Measurements from ENCODE around the gene PRG3.
"Not testable (repeated sequence)": the region's sequence is repeated elsewhere in the genome, so short reads cannot be mapped to it uniquely, and the experiment has no call there.

Gene PRG3

DNA sequence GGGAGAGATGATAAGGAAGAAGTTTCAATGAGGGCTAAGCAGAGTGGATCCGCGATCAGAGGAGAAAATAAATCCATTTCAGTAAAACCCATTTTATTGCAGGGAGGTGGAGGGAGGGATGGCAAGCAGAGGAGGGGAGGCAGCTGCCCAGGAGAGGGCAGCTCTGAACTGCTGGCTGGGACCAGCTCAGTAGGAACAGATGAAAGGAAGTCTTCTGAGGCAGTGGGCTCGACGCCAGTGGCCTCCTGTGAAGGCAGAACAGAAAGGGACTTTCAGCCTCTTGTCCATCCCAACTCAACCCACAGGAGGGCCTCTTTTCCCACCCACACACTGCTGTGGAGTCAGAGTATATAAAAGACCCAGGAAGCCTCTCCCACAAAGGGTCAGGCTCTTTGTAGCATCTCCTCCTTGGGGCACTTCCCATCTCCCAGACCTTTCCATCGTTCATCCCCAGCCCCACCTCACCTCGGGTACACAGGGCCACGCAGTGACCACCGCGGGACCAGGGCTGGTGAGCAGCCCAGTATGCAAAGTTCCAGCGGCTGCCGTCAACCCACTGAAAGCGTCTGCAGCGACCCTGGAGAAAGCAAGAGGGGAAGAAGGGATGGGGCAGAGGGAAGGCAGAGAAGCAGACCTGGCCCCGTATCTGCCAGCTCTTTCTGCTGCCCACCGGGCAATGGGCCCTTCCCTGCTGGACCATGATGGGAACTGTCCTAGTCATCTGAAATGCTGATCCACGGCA lies 6.5 kb upstream of the PRG3 start:
- no peak for DNase-seq

DNA sequence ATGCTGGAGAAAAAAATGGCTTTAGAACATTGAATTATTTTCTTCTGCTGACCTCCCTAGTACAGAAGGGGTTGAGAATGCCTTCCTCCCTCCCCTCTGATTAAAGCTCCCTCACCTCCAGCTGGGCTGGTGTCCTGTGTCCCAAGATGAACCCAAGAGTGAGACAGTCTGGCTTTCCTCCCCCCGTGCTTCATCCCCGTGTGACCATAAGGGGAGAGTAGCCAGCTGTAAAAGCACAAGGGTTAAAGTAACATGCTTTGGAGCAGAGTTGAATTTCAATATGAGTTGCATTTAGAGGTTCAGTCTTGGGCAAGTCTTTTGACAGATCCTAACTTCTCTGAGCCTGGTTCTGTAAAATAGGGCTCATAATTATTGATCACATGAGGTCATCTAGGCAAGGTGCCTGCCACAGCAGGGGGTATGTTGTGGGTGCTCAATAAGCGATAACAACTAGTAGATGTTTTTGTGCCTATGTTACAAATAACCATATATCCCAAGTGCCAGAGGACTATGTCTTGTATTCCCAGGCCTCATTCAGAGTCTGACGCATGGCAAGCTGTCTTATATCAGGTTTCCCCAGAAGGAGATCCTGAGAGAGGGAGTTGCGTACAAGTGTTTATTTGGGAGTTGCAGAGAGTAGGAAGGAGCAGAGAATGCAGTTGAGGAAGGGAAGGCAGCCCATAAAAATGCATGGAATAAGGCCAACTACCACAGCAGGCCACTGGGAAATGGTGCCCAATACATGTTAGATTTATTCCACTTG lies 5.4 kb upstream of the PRG3 start:
- no peak for DNase-seq

DNA sequence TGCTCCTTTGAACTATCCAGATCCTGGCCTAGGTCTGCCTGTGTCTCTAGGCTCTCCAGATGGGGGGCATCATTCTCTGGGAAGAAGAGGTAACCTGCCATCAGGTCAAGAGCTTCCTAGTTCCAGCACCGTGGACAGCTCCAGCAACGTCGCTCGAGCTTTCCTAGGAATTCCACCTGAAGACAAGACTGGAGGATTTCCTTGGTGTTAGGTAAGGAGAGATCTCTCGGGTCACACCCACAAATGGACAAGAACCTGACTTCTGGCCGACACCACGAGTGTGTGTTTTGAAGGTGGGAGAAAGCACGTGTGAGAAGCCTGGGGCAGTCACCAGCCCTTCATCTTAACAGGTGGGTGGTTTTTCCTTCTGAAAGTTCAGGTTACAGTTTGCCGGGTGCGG lies 1.2 kb downstream of the PRG3 start:
- no peak for DNase-seq

DNA sequence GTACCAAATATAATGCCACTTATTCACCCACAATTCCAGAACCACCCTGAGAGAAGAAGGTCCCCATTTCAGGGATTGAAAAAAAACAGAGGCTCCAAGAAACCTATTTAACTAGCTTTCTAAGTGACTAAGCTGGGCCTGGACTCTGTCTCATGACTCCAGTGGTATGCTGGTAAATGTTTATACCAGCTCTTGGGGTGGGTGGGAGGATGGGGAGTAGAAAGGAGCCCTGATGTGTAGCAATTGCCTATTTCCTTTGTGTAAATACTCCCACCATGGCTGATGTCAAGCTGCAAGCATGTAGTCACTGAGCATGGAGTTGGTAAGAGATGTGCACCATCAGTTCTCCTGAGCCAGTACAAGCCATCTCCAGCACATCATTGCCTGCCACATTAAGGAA lies 2.8 kb downstream of the PRG3 start:
- DNase-seq = no peak

DNA sequence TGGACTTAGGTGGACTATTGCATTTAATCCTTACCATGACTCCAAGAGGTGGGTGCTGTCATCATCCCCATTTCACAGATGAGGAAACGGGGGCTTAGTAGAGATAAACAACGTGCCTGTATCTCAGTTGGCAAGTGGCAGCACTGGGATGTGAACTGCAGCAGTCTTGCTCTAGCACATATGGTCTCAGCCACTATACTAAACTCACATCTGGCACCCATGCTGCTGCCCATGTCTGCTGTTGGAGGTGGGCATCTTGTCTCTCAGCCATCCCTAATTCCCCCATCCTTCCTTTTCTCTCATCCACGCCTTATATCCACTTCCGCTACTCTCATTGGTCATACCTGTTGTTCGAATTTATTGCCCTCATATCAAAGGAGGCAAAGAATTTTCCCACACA lies 3.8 kb downstream of the PRG3 start:
- no peak for DNase-seq

DNA sequence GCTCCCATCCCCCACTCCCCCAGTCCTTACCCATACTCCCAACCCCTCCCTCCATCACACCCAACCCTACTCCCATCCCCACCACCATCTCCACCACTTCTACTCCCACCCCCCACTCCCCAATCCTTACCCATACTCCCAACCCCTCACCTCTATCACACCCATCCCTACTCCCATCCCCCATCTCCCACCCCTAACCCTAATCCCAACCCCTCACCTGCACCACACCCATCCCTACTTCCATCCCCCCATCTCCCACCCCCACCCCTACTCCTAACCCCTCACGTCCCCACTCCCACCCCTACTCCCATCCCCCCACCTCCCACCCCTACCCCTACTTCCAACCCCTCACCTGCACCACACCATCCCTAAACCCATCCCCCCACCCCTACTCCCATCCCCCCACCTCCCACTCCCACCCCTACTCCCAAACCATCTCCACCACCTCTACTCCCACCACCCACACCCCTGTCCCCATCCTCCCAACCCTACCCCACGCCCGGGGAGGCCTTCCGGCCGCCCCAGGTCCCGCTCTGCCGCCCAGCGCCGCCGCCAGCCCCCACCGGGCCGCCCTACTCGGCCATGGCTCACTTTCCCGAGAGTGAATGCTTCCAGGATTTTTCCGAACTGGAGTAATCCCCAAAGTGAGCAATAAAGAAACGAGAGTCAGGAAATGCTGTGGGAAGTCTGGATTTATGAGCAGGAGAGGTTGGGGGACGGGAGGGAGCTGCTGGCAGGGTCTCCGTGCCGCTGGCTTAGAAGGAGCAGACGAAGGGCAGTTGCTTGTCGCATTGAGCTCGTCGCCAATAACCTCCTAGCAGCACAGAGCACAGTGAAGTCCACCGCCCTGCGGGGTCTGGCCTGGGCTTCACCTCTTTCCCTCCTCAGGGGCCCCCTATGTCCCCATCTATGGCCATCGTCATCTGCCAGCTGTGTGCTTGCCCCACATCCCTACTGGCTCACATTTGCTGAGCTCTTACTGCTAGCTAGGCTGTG lies 4.6 kb downstream of the PRG3 start:
- DNase-seq = no peak

DNA sequence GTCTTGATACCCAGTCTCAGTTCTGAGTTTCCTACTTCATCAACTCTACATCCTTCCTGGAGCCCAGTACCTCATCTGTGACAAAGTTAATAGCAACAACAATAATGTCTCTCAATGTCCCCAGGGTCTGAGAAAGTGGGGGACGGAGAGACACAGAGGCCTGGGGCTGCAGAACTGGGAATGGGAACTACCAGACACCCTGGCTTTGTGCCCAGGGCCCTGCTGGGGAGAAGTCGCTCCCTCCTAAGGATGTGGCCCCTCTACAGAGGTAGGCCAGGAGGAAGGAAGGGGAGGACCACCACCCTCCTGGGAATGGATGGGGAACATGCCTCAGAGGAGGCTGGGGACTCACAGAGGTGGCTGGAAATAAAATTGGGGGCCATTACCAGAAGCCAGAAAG lies 5.5 kb downstream of the PRG3 start:
- no peak for DNase-seq

DNA sequence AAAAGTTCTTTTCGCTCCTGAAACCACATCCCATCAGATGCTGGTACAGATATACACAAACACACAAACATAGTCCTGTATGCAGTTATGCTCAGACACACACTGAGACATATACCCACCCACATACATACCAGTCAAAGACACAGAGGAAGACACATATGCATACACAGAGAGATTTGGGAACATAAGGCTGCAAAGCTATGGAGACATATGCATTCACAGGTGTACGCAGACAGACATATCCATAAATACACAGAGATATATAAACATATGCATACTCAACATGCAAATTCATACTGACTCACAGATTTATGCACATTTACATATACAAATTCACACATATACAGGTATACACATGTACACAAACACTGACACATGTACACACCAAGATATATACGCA lies 6.0 kb downstream of the PRG3 start:
- DNase-seq = no peak

DNA sequence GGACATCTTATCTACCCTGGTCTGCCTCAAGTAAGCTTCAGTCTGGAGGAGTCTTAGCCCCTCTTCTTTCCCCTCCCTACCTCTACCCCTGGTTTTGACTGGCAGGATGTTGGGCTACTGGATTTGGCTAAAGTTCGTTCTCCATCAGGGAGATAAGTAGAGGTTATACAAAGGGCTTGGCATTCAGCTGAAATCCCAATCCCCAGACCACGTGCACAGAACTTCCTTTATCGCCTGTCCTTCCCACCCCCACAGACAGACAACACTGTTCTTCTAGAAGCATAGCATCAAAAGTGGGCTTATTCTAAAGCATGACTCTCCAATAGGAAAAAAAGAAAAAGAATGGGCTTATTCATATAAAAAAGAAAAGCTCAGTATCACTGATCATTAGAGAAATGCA lies 7.8 kb downstream of the PRG3 start:
- DNase-seq = no peak

DNA sequence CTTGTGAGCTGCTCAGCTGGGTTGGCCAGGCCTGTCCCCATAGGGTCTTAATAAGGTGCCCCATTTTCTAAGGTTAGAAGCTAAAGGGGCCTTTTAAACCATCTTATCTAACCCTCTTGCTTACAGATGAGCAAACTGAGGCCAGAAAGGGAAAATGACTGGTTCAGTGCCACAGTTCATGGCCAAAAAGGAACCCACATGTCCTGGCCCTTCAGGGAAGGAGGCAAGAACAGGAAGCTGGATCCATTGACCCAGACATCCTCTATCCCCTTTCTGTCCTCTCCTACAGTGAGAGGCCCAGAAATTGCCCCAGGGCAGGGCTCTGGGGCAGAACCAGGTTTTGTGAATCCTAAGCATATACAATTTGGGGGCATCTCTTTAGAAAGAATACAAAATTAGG lies 10.0 kb downstream of the PRG3 start:
- DNase-seq = no peak

DNA sequence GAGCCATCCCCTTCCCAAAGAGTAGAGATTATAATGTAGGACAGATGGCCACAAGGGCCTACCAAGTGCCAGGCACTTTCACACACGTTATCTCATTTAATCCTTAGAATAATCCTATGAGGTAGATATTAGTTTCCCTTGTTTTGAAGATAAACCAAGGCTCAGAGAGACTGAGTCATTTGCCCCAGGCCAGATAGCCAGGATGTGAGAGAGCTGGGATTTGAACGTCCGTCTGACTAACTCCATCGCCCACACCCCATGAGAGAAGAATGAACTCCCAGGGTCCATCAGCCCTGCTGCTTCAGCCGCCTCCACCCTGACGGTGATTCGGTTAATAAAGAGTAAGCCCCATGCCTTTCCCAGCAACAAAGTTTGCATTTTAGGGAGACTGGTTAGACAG lies 10.7 kb downstream of the PRG3 start:
- DNase-seq = no peak

DNA sequence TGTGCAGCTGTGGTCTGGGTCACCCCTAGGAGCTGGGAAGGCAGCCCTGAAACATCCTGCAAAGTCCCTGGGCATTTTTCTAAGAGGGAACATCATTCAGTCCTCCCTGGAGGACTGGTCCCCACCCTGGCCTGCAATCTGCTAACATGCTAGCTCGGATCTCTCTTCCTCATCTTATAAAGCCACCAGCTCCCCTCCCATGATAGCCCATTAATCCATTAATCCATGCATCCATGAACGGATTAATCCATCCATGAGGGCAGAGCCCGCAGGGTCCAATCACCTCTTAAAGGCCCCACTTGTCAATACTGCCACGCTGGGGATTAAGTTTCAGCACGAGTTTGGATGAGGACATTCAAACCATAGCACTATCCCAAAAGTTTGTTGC lies 12.1 kb downstream of the PRG3 start:
- DNase-seq = no peak

DNA sequence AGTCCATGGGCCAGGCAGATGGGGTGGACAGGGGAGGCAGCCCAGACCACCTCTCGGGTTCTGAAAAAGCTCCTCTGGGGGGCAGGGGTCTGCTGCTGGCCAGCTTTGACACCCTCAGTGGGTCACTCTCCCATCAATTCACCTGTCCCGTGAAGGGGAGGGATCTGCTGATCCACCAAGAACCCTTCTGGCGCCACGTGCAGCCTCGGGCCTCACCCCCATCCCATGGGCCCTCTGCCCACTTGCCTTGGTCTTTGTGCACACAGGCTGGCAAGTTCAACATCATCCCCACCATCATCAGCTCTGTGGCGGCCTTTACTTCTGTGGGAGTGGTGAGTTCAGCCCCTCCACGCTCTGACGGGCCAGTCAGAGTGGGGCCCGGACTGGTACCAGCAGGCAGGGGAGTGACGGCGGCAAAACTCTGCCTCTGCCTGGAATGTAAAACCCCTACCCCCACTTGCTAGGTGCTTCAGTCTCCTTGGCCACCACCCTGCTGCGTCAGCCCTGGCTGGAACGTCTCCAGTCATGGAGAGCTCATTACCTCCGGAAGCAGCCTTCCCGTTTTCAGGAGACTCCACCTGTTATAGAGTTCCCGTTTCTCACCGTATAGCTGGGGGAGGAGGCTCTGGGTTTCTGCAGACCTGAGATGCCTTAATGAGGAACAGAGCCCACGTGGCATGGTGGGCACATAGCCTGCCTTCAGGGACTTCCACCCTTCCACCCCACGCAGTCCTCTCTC lies 12.7 kb downstream of the PRG3 start:
- DNase-seq = no peak

DNA sequence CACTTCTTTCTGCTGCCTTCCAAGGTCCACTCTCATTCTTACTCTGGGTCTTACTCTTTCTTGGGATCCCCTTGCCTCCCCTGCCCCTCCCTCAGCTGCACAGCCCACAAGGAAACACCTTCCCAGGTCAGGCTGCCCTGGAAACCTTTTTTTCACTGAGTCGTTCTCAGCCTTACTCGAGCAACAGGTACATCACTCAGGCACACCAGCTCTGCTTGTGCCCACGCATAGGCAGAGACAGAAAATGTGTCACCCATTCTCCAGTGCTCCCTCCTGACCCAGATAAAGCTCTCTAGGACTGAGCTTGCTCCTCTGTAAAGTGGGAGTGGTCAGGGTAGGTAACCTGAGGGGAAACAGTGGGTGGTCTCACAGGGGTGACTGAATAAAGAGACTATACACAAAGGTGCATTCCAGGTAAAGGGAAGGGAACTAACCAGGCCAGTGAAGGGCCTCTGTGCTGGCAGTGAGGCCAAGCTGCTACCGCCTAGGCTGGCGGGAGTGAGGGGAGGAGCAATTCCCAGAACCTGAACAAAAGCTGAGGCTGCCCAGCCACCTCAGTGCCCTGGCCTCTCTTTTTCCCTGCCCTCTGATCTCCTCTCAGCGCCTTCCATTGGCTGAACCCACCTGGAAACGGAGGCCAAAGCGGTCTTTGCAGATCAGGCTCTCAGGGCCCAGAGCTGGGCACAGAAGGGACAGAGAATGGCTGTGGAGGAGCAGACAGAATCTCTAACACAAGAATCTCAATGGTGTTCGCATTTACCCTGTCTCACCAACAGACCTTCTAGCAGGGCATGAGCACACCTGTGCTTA lies 15.9 kb downstream of the PRG3 start:
- no peak for DNase-seq

DNA sequence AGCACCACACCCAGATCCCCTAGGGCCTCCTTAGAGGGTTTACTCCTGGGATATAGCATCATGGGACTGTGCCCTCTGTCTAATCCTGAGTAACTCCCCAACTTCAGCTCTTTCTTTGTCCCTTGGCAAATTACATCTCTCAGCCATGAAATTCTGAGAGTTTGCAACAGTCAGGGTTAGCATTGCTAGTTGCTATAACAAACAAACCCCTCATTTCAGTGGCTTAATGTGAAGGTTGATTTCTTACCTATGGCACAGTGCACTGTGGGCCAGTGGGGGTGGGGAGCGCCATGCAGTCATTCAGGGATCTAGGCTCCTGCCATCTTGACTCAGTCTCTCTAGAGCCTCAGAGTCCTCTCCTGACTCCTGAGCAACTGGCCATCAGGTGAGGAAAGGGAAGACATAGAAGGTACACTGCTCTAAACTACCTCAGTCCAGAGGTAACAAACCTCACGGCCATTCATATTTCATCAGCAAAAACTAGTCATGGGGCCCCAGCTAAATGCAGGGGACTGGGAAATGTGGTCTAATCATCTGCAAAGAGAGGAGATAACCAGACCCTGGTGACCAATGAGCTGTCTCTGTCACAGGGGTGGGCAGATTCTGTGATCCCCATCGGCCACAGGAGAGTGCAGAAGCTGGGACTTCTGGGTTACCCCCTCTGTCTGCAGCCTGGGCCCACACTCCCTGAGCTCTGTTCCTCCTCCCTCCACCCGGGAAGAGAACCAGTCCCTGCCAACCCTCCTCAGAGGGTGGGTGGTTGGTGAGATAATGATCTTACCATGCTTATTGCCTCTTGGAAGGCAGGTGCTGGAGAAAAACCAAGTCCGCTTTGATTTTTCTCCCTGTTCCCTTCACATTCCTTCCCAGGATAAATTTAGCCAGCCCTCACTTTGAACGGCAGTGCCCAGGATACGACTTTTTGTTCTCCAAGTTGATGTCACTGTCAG lies 17.5 kb downstream of the PRG3 start:
- no peak for DNase-seq

DNA sequence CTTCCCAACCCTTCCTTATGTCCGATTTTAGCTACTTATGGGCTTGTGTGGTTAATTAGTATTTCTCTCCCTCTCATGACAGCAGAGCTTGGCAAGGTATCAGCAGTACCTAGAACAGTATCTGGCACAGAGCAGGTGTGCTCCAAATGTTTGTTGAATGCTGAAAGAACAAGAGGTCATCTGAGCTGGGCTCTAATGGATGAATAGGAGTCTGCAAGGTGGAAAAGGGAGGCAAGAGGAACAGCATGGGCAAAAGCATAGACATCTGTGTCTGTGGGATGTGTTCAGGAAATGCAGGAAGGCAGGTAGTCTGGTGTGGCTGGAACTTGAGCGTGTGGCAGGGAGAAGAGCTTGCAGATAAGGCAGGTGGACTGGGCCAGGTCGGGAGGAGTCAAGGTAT lies 19.0 kb downstream of the PRG3 start:
- no peak for DNase-seq

DNA sequence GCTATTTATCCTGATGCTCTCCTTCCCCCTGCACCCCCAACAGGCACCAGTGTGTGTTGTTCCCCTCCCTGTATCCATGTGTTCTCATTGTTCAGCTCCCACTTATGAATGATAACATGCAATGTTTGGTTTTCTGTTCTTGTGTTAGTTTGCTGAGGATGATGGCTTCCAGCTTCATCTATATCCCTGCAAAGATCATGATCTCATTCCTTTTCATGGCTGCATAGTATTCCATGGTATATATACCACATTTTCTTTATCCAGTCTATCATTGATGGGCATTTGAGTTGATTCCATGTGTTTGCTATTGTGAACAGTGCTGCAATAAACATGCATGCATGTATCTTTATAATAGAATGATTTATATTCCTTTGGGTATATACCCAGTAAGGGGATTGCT lies 19.5 kb downstream of the PRG3 start:
- DNase-seq = not testable (repeated sequence)

DNA sequence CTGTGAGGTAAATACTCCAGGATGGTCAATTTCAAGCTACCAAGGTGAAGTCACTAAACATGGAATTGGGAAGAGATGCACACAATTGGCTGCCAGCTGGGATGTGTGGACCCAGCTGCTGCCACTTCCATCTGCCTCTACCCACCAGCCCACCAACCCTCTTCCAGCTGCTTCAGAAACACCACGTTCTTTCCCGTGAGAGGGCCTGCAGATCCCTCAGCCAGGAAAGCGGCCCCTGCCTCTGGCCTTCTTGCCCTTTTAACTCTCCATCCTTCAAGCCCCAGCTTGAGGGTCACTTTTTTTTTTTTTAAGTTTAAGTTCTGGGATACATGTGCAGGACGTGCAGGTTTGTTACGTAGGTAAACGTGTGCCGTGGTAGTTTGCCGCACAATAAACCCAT lies 20.0 kb downstream of the PRG3 start:
- no peak for DNase-seq

DNA sequence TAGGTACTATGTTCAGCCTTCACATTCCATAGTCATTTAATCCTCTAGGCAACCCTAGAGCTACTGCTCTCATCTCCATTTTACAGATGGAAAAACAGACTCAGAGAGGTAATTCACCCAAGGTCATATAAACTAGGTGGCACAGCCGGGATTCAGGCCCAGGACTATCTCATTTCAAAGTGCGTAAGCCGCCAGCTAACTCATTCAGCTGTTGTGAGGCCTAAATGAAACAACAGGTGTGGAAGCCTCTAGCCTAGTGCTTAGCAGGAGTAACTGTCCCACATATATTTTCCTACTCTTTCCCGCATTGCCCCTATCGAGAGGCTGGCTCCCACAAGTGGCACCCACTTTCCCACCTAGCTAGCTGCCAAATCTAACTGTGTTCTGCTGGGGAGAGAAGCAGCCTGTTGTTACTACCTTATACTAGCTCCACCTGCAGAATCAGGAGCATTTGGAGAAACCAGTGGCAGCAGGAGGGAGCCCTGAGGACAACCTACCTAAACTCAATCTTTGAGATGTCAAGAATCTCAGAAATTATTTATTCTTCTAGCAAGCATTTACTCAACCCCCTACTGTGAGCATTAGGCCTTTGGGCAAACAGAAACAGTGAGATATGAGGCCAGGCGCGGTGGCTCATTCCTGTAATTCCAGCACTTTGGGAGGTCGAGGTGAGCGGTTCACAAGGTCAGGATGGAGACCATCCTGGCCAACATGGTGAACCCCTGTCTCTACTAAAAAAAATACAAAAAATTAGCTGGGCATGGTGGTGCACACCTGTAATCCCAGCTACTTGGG lies 20.9 kb downstream of the PRG3 start:
- DNase-seq = no peak

DNA sequence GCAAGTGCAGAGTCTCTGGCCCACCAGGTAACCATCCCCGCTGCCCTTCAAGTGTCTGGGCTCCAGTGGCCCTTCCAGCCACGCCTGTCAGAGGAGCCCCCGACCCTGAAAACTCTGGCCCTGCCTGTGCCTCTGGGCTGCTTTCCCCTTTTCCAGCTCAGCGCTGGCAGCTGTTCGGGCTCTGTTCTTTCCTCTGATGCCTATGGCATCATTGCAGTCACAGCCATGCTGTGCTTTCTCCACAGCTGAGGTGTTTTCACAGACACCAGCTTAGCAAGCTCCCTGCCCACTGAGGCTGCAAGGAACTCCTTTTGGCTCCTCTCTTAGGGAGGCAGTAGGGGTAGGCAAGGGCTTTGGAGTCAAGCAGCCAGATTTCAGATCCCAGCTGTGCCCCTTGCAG lies 21.6 kb downstream of the PRG3 start:
- no peak for DNase-seq
